Motor neuron (in vitro differentiated cells): ENCODE results near the gene ACSS1. TPM values are rescaled to one million over a fixed set of nuclear protein-coding genes. Genes with fewer than 3 reads are reported as not detected.
"Not testable (repeated sequence)": the region's sequence is repeated elsewhere in the genome, so short reads cannot be mapped to it uniquely, and the experiment has no call there.

Source experiments
- ATAC-seq, 8 experiments: fragments of 200-7000 bp; cut with Tn5 transposase; replicated peaks in 6 of 8; 2 replicates each; pipeline ENCODE4 v1.8.0; 2021; ENCODE audit warnings: mild to moderate bottlenecking in 8 of 8, moderate library complexity in 8 of 8
- H3K27ac ChIP-seq, 2 donors: fragments of 250-450 bp; sonication (Bioruptor Pico); 2 replicates each; pipeline ENCODE4 v1.9.0; 2021; ENCODE audit warnings: antibody characterized with exemption in 2 of 2, mild to moderate bottlenecking in 2 of 2, moderate library complexity in 1 of 2
- H3K4me1 ChIP-seq, 2 donors: fragments of 250-450 bp; sonication (Bioruptor Pico); replicated peaks in 1 of 2; 2 replicates each; pipeline ENCODE4 v1.6.1; 2021; ENCODE audit warnings: antibody characterized with exemption in 2 of 2, mild to moderate bottlenecking in 2 of 2, moderate library complexity in 1 of 2
- H3K4me3 ChIP-seq, 5 donors: fragments of 250-450 bp; sonication (Bioruptor Pico); 2 replicates each; pipeline ENCODE4 v1.9.0; 2021; ENCODE audit warnings: antibody characterized with exemption in 5 of 5, mild to moderate bottlenecking in 5 of 5, moderate library complexity in 4 of 5
- WGBS, 10 experiments: fragments of 450-650 bp; shearing (Covaris generic); methylation state at CpG; one replicate each; pipeline ENCODE4 v1.0.0; 2022; 5-methylcytosine and 5-hydroxymethylcytosine counted together
- in situ Hi-C, 9 experiments: fragments of 400-800 bp; cut with MboI; loops; one replicate each; pipeline ENCODE4 v1.15.0; 2021; ENCODE audit warnings: low sequenced_read_pairs in 9 of 9, low pct_unique_long_range_greater_than_20kb in 2 of 9; ENCODE audit not compliant: unreplicated experiment in 9 of 9
- total RNA-seq, 8 experiments: library from RNA; unstranded; fragments of 300-600 nt; gene quantifications; 2 replicates each; pipeline versions ENCODE4 v1.2.3 to v1.2.4, GENCODE V29; 2022

The ACSS1 gene
- total RNA-seq, 8 experiments from 2014 or later = 2.1 to 28.9 (median 3.8) TPM

GRCh38 chr20:25005220-25005619 lies 52.7 kb downstream of the ACSS1 start:
- peak in 1 of 8 experiments; percentile 88 for ATAC-seq
- H3K27ac ChIP-seq = no peak overlapping the region
- H3K4me1 ChIP-seq = no peaks in the 10 kb centered on the region
- in situ Hi-C loops = no loop called here
- no peak overlapping the region for H3K4me3 ChIP-seq
- 11 to 100% (median 60%) methylated on average over 1 to 2 of the region's 2 CpGs; no CpG with 5 or more reads in 5 of the 10 experiments for WGBS, 10 experiments

DNA sequence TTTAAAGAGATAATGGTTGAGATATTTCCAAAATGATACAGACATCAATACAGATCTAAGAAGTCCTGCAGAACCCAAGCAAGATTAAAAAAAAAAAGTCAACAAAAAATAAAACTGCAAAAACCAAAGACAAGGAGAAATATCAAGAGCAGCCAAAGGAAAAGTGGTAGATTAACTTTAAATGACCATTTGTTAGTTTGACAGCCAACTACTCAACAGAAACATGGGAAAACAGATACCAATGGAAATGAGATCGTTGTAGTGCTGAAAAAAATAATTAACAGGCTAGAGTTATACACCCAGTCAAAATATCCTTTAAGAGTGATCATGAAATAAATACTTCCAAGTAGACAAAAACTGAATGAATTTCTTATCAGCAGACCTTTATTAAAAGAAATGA lies 54.9 kb downstream of the ACSS1 start:
- 0 to 100% (median 67%) methylated on average over 1 of the region's 1 CpG; no CpG with 5 or more reads in 1 of the 10 experiments for WGBS, 10 experiments
- ATAC-seq = no peak
- Histone ChIP-seq H3K4me1 (no peaks in the 10 kb centered on the region), H3K4me3 (no peak overlapping the region), H3K27ac (no peak overlapping the region)
- in situ Hi-C loops = no loop called here

DNA sequence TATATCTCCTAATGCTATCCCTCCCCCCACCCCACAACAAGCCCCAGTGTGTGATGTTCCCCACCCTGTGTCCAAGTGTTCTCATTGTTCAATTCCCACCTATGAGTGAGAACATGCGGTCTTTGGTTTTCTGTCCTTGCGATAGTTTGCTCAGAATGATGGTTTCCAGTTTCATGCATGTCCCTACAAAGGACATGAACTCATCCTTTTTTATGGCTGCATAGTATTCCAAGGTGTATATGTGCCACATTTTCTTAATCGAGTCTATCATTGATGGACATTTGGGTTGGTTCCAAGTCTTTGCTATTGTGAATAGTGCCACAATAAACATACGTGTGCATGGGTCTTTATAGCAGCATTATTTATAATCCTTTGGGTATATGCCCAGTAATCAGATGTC lies 56.6 kb downstream of the ACSS1 start:
- 57 to 100% (median 89%) methylated on average over 1 to 2 of the region's 4 CpGs; no CpG with 5 or more reads in 4 of the 10 experiments for WGBS, 10 experiments
- H3K4me3 ChIP-seq, H3K27ac ChIP-seq, H3K4me1 ChIP-seq, in situ Hi-C loops, ATAC-seq: not testable (repeated sequence)

DNA sequence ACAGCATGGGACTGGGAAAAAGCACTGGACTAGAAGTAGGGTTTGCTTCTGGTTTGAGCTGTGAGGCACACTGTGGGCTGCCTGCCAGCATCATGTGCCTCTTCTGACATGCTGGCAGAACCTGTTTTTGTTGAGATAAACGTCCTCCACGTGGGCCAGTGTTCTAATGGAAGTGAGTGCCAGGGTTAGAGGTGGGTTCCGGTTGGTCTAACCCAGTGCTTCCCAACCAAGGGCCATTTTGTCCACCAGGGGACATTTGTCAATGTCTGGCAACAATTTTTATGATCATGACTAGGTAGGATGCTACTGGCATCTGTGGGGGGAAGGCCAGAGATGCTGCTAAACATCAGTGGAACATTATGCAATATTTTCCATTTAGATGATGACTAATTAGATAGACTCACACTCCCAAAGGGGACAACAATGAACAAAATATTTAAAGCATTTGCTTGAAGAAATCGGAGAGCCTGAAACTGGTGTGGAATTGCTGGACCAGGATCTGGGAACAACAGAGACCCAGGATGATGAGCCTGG lies 57.6 kb downstream of the ACSS1 start:
- in situ Hi-C loops = no loop called here
- peak in 3 of 8 experiments; percentile 17 to 48 (median 41) for ATAC-seq

GRCh38 chr20:24999568-24999967 lies 58.4 kb downstream of the ACSS1 start:
- 0 to 100% (median 71%) methylated on average over 1 to 4 of the region's 4 CpGs; no CpG with 5 or more reads in 4 of the 10 experiments for WGBS, 10 experiments
- H3K4me1 ChIP-seq = peaks cover 8 to 9% of the 10 kb centered on the region in 2 donors
- no peak overlapping the region for H3K4me3 ChIP-seq
- ATAC-seq = no peak
- in situ Hi-C loops = loop anchor here in 5 of 9 experiments (5.0 to 25.0 kb wide), 6 partner anchors 63 to 313 kb away; partner anchors contain the start of gene ENTPD6 (in 2 of the 5)
- no peak overlapping the region for H3K27ac ChIP-seq

More for the DNA sequence above, 57.6 kb downstream of the ACSS1 start:
- Histone ChIP-seq H3K4me1 (peaks cover 1 to 3% of the 10 kb centered on the region in 2 donors), H3K4me3 (no peak overlapping the region), H3K27ac (no peak overlapping the region)
- WGBS, 10 experiments = 0 to 89% (median 23%) methylated on average over 1 to 3 of the region's 4 CpGs; no CpG with 5 or more reads in 2 of the 10 experiments

DNA sequence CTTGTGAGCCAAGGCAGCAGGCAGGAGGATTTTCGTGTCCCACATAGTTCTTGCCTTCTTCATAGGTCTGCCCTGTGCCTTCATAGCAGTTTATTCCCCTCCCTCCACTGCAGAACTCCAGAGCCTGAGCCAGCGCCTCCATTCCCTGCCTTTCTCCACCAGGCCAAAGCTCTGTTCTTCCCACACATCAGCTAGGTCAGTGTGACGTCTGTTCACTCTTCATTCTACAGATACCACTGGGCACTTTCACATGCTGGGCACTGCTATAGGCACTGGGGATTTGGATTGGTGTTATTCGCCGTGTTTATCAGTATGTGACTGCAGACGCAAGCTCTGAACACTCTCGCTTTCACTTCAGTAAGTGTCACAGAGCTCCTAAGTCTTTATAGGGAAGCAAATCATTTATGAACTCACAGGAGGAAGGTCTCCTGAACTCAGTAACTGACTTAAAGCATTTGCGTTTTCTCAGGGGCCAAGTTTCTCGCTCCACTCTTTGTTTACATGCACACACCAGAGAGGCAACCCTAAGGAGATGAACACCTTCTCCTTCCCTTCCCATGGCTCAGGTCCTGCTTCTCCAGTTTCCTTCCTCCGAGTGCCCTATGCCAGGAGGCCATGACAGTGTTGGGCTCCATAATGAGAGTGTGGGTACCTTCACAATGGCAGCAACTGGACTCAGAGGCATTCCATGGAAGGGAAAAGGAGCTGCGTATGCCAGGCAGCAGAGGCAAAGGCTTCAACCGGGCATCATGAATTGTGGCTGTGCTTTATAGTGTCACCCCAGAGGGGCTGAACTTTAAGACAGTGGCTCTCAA lies 59.1 kb downstream of the ACSS1 start:
- ATAC-seq = no peak
- in situ Hi-C loops = loop anchor here in 5 of 9 experiments (5.0 to 25.0 kb wide), 6 partner anchors 63 to 313 kb away; partner anchors contain the start of gene ENTPD6 (in 2 of the 5)
- Histone ChIP-seq H3K27ac (no peak overlapping the region), H3K4me3 (no peak overlapping the region), H3K4me1 (peaks cover 11 to 16% of the 10 kb centered on the region in 2 donors)
- 50 to 85% (median 72%) methylated on average over 1 to 9 of the region's 12 CpGs; no CpG with 5 or more reads in 1 of the 10 experiments for WGBS, 10 experiments

- H3K27ac ChIP-seq = no peak overlapping the region
- in situ Hi-C loops = loop anchor here in 5 of 9 experiments (5.0 to 25.0 kb wide), 6 partner anchors 64 to 314 kb away; partner anchors contain the start of gene ENTPD6 (in 2 of the 5)
- 40 to 90% (median 70%) methylated on average over 1 to 3 of the region's 3 CpGs; no CpG with 5 or more reads in 3 of the 10 experiments for WGBS, 10 experiments
- peaks cover 12 to 22% of the 10 kb centered on the region in 2 donors for H3K4me1 ChIP-seq
- no peak overlapping the region for H3K4me3 ChIP-seq
- ATAC-seq = no peak
These were observed 59.8 kb downstream of the ACSS1 start for GRCh38 chr20:24998121-24998520.

DNA sequence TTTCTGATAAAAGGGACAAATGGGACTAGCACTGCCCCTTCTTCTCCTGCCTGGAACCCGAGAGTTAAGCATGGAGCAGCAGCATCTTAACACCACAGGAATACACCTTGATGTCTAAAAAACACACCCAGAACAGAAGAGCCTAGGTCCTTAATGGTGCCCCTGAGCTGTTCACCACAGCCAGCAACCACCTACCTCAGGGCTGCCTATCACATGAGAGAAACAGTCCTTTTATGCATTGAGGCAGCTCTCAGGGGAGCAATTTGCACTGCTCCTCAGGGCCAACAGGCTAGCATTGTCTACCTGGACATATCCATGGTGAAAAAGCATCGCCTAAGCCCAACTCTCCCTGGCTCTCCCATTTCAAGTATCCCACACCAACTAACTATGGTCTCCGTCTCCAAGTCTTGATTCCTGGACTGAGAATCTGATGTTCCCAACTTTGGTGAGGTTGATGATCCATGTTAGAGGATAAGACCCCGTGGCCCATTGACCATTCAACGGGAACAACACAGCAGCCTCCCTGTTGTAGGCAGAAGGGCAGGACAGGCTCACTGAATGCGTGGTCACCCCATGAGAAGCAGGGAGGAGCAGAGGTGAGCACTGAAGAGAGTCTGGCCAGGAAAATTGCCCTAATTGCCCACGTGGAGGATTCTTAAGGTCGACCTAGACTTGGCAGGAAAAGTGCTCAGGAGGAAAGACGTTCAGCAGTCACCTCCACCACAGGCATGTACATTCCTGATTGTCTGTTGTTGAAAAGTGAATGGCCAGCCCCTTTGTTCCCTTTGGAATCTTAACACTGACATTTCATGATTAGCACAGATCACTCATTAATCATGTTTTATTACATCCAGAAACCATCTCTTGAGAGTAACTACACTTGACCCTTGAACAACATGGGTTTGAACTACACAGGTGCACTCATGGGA lies 61.2 kb downstream of the ACSS1 start:
- no peak for ATAC-seq
- Histone ChIP-seq H3K4me1 (peaks cover 12 to 22% of the 10 kb centered on the region in 2 donors), H3K27ac (no peak overlapping the region), H3K4me3 (no peak overlapping the region)
- WGBS, 10 experiments = 37 to 100% (median 60%) methylated on average over 1 to 6 of the region's 9 CpGs
- in situ Hi-C loops = loop anchor here in 5 of 9 experiments (5.0 to 25.0 kb wide), 6 partner anchors 66 to 316 kb away; partner anchors contain the start of gene ENTPD6 (in 2 of the 5)

GRCh38 chr20:24995741-24996448 lies 62.0 kb downstream of the ACSS1 start:
- in situ Hi-C loops = loop anchor here in 5 of 9 experiments (5.0 to 25.0 kb wide), 6 partner anchors 66 to 316 kb away; partner anchors contain the start of gene ENTPD6 (in 2 of the 5)
- ATAC-seq = peak in 2 of 8 experiments; percentile 8 to 9
- no peak overlapping the region for H3K27ac ChIP-seq

GRCh38 chr20:24994470-24995368 lies 63.2 kb downstream of the ACSS1 start:
- no peak overlapping the region for H3K4me3 ChIP-seq
- H3K4me1 ChIP-seq = peaks cover 20 to 33% of the 10 kb centered on the region in 2 donors
- ATAC-seq = peak; percentile 6 to 28 (median 14)
- peak overlapping the region in 1 of 2 donors; percentile 55 for H3K27ac ChIP-seq
- in situ Hi-C loops = loop anchor here in 5 of 9 experiments (5.0 to 25.0 kb wide), 6 partner anchors 68 to 318 kb away; partner anchors contain the start of gene ENTPD6 (in 2 of the 5)
- 14 to 58% (median 40%) methylated on average over 2 to 15 of the region's 20 CpGs; no CpG with 5 or more reads in 1 of the 10 experiments for WGBS, 10 experiments

More at GRCh38 chr20:24995741-24996448, 62.0 kb downstream of the ACSS1 start:
- H3K4me1 ChIP-seq = peaks cover 18 to 28% of the 10 kb centered on the region in 2 donors
- H3K4me3 ChIP-seq = no peak overlapping the region
- WGBS, 10 experiments = 42 to 100% (median 81%) methylated on average over 1 to 8 of the region's 9 CpGs

DNA sequence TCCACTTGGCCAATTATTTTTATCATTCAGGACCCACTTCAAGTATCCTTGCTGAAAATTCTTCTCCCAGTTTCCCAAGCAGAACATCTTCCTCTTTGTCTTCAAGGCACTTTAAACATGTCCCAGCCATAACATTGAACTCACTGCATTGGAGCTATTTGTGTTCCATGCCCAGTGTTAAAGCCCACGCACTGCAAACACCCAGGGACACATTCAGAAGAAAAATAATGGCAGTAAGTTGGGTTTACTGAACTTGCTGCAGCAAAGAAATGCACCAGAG lies 63.8 kb downstream of the ACSS1 start:
- H3K4me3 ChIP-seq = no peak overlapping the region
- peaks cover 20 to 33% of the 10 kb centered on the region in 2 donors for H3K4me1 ChIP-seq
- peak overlapping the region in 1 of 2 donors; percentile 55 for H3K27ac ChIP-seq
- in situ Hi-C loops = loop anchor here in 5 of 9 experiments (10.0 to 25.0 kb wide), 5 partner anchors 71 to 318 kb away; partner anchors contain the start of gene ENTPD6 (in 2 of the 5)
- 38 to 100% (median 100%) methylated on average over 1 of the region's 1 CpG; no CpG with 5 or more reads in 5 of the 10 experiments for WGBS, 10 experiments
- ATAC-seq = no peak
